ENCODE results near the gene SACM1L.
"Not testable (repeated sequence)": the region's sequence is repeated elsewhere in the genome, so short reads cannot be mapped to it uniquely, and the experiment has no call there.

SACM1L gene

DNA sequence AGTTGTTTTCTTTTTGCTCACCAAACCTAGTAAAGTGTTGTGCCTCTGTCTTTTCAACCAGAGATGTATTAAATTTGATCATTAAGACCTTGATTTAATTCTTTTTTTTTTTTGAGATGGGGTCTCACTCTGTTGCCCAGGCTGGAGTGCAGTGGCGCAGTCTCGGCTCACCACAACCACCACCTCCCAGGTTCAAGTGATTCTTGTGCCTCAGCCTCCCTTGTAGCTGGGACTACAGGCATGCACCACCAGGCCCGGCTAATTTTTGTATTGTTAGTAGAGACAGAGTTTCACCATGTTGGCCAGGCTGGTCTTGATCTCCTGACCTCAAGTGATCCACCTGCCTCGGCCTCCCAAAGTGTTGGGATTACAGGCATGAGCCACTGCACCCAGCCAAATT is 6.0 kb downstream of the SACM1L start:
- DNase-seq: not testable (repeated sequence)

DNA sequence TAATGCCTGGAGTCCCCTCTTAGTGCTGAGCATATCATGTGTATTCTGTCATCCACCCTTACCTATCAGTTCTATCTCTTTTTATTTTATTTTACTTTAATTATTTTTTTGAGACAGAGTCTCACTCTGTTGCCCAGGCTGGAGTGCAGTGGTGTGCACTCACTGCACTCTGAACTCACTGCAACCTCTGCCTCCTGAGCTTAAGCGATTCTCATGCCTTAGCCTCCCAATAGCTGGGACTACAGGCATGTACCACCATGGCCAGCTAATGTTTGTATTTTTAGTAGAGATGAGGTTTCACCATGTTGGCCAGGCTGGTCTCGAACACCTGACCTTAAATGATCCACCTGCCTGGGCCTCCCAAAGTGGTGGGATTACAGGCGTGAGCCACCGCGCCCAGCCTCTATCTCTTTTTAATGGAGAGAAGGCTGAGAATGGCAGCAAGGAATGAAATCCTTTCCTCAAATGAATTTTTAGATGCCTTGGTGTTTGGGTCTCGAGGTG is 11.4 kb downstream of the SACM1L start:
- no peak for DNase-seq

DNA sequence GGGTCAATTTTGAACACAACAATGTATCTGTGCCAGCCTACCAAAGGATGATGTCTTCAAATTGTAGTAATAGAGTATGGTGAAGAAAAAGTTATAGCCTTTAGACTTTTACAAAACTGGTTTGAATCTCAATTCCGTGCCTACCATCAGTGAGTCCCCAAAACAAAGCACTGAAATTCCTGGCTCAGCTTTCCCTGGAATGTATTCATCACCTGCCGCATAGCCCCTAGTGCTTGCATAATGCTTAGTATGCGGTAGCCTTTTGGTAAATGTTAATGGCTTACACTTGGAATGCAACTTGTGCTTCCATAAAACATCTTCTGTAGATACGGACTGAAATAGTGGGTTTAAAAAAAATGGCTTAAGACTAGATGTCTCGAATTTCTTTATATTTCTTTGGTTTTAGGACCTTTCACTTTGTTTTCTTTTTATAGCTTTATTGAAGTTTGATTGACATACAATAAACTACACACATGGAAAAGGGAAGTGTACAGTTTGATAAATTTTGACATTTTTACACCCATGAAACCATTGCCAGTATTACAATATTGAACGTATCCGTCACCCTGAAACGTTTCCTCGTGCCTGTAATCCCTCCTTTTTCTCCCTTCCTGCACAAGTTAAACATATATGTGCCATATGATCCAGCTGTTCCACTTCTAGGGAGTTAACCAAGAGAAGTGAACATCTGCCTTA is 12.1 kb downstream of the SACM1L start:
- DNase-seq: no peak

GRCh38 chr3:45704301-45704943 is 15.2 kb downstream of the SACM1L start:
- DNase-seq: no peak

DNA sequence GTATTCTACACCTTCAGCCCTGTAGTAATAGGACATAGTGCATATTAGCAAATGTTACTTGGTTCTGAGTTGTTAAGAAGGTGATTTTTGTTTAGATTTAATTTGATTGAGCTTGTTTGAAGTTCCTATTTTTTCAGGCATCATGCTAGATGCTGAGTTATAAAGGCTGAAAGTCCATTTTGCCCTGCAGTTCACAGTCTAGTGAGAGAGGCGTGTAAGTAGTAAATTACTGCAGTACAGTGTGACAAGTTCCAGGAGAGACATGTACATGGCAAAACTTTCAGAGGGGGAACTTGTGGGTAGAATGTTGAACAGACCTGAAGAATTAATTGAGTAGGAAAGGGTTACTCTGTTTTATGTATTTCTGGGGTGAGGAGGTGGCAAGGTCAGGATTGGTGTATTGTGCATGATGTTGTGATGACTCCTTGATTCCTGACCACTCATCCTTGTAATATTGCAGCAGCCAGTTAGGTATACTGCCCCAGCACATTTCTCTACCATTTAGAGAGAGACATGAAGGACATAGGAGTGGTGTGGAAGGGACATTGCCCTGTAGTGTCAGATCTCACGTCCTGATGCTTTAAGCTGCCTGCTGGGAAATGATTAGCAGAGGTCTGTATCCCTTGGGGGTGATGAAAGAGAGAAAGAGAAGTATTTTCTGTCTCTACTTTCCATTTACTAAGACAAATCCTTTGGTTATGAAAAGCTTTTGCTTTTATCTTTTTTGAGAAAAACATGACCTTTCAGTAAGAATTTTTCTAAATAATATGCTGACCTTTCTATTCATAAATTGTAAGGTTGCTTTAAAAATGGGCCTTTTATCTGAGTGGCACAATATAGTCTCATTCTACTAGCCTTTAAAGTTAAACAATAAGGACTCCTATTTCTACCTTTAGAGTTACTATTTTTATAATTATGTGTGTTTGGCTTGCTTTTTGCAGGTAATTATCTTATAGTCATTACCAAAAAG is 16.9 kb downstream of the SACM1L start:
- no peak for DNase-seq

DNA sequence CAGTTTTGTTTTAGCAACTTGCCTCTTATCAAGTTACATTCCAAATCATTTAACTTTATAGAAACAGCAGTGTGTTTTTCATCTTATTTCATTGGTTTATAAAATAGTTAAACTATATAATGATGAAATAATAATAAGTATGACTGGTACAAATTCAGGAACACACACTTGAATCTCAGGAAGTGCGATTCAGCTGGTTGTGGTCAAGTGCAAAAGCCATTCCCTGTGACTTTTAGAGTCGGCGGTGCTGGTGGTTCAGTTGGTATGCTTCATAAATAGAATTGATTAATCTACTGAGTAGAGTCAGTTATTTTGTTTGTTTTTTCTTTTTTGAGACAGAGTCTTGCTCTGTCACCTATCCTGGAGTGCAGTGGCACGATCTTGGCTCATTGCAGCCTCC is 22.7 kb downstream of the SACM1L start:
- no peak for DNase-seq

DNA sequence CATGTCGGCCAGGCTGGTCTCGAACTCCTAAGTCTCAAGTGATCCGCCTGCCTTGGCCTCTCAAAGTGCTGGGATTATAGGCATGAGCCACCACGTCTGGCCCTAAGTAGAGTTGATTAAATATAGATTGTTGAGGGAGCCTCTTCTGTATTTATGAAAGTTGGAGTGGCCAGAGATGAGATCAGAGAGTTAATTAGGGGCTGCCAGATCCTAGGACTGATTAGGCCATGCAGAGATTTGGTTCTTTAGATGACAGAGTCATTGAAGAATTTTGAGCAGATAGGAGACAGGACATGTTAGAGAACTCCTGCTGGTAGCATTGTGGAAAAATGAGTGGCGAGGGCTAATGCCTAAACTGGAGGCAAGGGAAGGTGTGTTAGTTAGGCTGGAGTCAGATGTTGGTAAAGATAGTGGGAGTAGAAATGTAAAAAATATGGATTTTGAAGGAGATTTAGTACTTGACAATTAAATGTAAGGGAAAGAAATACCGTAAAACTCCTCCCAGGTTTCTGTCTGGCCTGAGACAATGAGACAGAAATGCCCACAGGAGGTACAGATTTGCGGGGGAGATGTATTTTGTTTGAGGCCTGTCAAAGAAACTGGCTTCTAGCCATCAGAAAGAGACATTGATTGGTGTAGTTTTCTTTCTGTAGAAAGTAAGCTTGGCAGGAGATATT is 23.4 kb downstream of the SACM1L start:
- no peak for DNase-seq

GRCh38 chr3:45715945-45716344 is 26.7 kb downstream of the SACM1L start:
- DNase-seq: no peak

GRCh38 chr3:45716790-45717336 is 27.7 kb downstream of the SACM1L start:
- DNase-seq: no peak

- DNase-seq: no peak
These were observed 30.7 kb downstream of the SACM1L start for GRCh38 chr3:45719655-45720487.

GRCh38 chr3:45724911-45725310 is 35.7 kb downstream of the SACM1L start:
- peak in 1 of 2 experiments; percentile 23 for DNase-seq

GRCh38 chr3:45729614-45730013 is 40.4 kb downstream of the SACM1L start:
- no peak for DNase-seq

DNA sequence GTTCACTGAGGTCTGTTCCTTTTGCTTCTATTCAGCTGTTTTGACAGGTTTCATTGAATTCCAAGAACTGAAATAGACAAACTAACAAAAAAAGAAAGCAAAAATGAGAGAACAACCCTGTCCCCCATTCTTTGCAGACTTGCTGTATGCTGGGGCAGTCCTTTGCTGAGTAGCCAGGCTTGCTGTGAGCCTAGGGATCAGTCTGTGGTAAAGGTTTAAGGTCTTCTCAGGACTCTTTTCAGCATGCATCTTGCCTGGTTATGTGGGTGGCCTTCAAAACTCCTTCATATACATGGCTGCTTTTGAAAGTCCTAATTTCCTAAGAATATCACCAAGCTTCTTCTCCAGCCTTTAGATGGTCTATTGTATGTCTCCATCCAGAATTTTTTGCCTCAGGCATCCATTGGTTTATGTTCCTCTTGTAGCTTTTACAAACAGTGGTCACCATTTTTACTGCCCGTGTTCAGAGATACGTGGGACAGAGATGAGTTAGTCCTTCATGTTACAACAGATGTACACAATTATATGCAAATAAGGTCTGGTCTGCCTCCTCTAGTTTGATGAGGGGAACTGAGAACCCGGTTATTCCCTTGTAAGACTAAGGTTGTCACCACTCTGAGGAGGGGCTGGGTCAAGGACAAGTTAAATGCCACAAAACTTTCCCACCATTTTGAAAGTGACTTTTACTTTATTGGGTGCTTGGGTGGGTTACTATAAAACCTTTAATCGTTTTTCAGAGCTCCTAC is 41.4 kb downstream of the SACM1L start:
- no peak for DNase-seq

GRCh38 chr3:45736707-45737106 is 47.5 kb downstream of the SACM1L start:
- no peak for DNase-seq

DNA sequence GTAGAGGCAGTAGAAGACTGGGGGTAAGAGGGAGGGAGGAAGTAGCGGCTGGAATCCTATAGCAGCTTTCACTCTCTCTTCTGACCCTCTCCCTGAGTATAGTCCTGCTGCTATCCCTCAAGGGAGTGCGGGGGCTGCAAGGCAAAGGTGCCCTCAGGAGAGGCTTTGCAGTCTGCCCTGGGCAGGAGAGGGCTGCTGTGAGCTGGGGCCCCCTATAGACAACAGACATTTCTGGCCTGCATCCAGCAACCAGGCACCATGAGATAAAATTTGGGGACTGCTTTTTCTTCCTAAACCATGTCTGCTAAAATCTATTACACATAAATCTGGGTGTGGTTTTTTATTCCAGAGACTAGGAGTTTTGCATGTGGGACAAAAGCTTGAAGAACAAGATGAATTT is 48.0 kb downstream of the SACM1L start:
- DNase-seq: no peak

DNA sequence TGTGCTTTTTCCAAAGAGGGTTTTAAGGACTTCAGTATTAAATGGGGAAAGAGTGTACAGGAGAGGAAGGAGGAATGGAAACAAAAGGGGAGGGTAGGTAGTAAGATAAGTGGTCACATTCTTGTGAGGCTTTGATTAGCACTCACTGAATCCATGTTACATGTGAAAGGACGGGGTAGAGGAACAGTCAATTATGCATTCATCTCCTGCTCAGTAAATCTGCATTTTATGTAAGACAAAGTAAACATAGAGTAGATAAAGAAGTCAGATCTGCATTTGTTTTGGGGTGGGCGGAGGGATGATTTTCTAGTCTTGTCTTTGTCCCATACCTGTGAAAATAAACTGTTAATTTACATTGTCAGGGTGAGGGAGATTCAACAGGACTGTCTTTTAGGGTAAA is 50.8 kb downstream of the SACM1L start:
- DNase-seq: no peak

DNA sequence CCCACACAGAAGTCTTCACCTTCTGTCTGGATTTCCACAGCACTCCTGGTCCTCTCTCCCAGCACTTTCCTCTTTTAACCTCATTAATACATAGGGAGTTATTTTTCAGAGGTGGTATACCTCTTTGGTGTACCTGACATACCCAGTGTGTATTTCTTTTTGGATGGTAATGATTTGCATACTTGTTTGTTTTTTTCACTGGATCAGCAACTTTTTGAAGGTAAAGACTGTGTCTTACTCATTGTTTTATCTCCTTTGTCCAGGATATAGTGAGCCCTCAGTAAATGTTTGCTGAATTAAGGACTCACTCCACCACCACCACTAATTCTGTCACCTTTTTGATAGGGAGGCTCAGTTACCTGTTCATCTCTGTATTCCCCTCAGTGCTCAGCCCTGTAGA is 52.1 kb downstream of the SACM1L start:
- no peak for DNase-seq

- no peak for DNase-seq
These were observed 52.7 kb downstream of the SACM1L start for GRCh38 chr3:45741742-45742460.

DNA sequence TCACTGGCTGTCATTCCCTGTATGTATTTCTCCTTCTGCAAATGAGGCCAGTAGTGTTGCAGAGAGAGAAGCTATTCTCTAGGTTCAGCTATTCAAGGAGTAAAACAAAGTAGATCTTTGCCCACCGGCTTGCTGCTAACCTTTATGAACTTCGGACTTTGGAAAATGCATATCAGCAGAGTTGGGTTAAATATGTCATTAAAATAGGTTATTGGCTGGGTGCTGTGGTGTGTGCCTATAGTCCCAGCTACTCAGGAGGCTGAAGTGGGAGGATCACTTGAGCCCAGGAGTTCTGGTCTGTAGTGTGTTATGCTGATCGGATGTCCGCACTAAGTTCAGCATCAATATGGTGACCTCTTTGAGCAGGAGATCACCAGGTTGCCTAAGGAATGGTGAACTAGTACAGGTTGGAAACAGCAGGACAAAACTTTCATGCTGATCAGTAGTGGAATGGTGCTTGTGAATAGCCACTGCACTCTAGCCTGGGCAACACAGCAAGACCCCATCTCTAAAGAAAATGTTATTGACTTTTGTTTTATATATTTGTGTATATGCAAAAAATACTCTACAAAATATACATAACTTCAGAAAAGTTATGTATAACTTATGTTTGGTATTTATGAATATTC is 53.4 kb downstream of the SACM1L start:
- no peak for DNase-seq

Measured in AML-193 (cell line).